Memory B cell (primary cell): Measurements from ENCODE around the gene CRISPLD2.
"Not testable (repeated sequence)": the region's sequence is repeated elsewhere in the genome, so short reads cannot be mapped to it uniquely, and the experiment has no call there.

Source experiments
- ATAC-seq: fragments of 150-1000 bp; cut with Tn5 transposase; 2 replicates; pipeline ENCODE4 v1.10.0; 2021; ENCODE audit warnings: low read depth, mild to moderate bottlenecking, moderate library complexity
- DNase-seq, 2 donors: peaks; one replicate each; pipeline ENCODE4 v3.0.0; 2022; ENCODE audit warnings: low spot score in 2 of 2
- H3K27ac Mint-ChIP-seq: one replicate; pipeline ENCODE4 v1.8.0; 2022; ENCODE audit warnings: mild to moderate bottlenecking, moderate library complexity, mixed read lengths
- H3K27me3 Mint-ChIP-seq: one replicate; pipeline ENCODE4 v1.8.0; 2022; ENCODE audit warnings: mixed read lengths
- H3K36me3 Mint-ChIP-seq: one replicate; pipeline ENCODE4 v1.8.0; 2022; ENCODE audit warnings: mild to moderate bottlenecking, mixed read lengths
- H3K4me1 Mint-ChIP-seq: one replicate; pipeline ENCODE4 v1.8.0; 2022; ENCODE audit warnings: mixed read lengths
- H3K4me3 Mint-ChIP-seq: one replicate; pipeline ENCODE4 v1.8.0; 2022; ENCODE audit warnings: mild to moderate bottlenecking, moderate library complexity, mixed read lengths
- H3K9me3 Mint-ChIP-seq: one replicate; pipeline ENCODE4 v1.8.0; 2022; ENCODE audit warnings: mixed read lengths

Gene CRISPLD2

DNA sequence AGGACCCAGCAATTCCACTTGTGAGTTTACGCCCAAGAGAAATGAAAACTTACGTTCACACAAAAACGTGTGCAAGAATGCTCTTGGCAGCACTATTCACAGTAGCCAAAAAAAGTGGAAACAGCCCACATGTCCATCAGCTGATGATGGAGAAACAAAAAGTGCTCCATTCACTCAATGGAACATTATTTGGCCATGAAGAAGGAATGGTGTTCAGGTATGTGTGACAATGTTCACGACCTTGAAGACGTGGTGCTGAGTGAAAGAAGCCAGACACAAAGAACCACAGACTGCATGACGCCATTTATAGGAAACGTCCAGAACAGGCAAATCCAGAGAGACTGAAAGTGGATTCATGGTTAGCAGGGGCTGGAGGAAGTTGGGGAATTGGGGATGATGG is 106.7 kb downstream of the CRISPLD2 start:
- H3K4me3 Mint-ChIP-seq: no peak overlapping the region
- no peaks in the 10 kb centered on the region for H3K4me1 Mint-ChIP-seq
- no peaks in the 10 kb centered on the region for H3K9me3 Mint-ChIP-seq
- peaks cover 4% of the 10 kb centered on the region for H3K27me3 Mint-ChIP-seq
- DNase-seq (no peak), ATAC-seq (no peak)
- no peaks in the 10 kb centered on the region for H3K36me3 Mint-ChIP-seq
- H3K27ac Mint-ChIP-seq: no peak overlapping the region

DNA sequence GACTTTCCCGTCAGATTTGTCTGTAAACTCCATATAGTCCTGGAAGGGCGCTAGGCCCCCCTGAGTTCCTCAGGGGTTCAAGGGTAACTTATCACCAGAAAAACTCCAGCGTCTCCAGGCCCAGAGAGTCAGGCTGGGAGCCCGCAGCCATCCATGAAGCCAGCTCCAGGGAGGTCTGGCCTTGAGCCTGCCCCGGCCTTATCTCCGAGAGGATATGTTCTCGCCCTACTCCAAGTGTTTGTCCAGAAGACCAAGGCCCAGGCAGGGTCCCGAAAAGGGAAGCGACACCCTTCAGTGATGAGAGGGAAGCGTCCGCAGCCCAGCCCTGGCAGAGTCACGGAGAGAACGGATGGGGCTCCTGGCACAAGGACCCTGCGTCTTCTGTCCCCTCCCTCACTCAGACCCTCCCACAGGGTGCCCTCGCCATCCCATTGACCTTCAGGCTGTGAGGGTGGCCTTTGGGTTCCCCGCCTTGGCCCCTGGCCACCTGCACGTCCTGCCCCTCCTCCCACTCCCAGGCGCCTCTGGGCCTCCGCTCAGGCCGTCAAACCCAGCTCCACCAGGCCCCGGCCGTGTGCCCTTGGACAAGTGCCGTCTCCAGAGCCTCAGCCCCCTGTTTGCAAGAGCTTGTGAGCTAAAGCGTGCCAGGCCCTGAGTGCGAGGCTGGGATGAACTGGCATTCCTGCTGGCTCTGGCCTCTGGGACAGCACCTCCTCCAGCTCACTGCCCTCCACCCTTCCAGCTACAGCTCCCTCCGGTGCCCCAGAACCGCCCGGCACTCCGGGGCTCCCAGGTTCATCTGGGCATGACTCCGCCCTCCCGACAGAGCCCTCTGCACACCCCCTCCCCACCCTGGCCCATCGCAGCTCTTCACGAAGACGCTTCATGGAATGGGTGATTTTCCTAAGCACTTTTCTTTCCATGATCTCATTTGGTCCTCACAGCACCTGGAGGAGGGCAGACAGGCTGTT is 108.1 kb downstream of the CRISPLD2 start:
- no peaks in the 10 kb centered on the region for H3K9me3 Mint-ChIP-seq
- no peaks in the 10 kb centered on the region for H3K36me3 Mint-ChIP-seq
- H3K4me1 Mint-ChIP-seq: no peaks in the 10 kb centered on the region
- no peak overlapping the region for H3K4me3 Mint-ChIP-seq
- H3K27ac Mint-ChIP-seq: no peak overlapping the region
- ATAC-seq: no peak
- peaks cover 4% of the 10 kb centered on the region for H3K27me3 Mint-ChIP-seq
- no peak for DNase-seq

- Mint-ChIP-seq H3K27me3 (peaks cover 2% of the 10 kb centered on the region), H3K4me1 (no peaks in the 10 kb centered on the region), H3K4me3 (no peak overlapping the region), H3K9me3 (no peaks in the 10 kb centered on the region), H3K36me3 (no peaks in the 10 kb centered on the region), H3K27ac (no peak overlapping the region)
- ATAC-seq: no peak
- no peak for DNase-seq
Observed at GRCh38 chr16:84928679-84929420, 109.1 kb downstream of the CRISPLD2 start.

DNA sequence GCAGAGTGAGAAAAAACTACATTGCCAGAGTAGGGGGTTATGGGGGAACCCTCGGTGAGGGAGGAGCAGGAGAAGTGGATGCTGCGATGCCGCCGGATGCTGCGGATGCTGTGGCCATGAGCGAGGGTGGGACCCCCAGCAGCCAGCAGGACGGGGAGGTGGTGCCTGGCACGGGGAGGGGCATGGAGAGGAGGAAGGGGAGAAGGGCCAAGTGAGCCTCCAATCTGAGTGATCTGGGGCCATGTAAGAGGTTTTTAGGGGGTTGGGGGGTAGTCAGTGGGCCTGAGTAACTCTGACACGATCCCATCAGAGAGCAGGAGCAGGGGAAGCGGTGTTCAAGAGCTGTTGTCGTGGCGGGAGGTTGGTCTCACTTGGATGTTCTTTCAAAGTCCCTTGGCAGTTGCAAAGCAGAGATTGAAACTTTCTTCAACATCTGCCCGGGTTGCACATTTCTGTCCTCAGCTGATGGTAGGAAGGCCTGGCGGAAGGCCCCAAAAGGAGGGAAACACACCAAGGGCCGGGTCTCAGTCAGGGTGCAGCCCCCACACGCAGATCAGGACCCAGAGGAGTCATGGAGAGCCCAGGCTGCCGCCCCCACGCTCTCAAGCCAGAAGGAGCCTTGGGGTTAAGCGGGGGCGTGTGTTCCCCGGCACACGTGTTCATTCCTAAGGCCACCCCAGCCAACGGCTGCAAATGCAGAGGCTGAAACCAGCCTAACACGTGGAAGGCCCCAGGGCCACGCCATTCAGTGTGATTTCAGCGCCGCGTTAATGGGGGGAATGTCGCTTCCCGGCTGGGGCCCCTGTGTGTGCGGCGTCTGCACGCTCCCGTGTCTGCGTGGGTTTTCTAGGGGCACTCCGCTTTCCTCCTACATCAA is 109.9 kb downstream of the CRISPLD2 start:
- H3K4me3 Mint-ChIP-seq: no peak overlapping the region

GRCh38 chr16:84930298-84931106 is 110.7 kb downstream of the CRISPLD2 start:
- Mint-ChIP-seq H3K9me3 (no peaks in the 10 kb centered on the region), H3K36me3 (no peaks in the 10 kb centered on the region), H3K27ac (no peak overlapping the region), H3K27me3 (no peaks in the 10 kb centered on the region), H3K4me3 (no peak overlapping the region), H3K4me1 (no peaks in the 10 kb centered on the region)
- ATAC-seq: no peak
- DNase-seq: no peak

More for the DNA sequence above, 109.9 kb downstream of the CRISPLD2 start:
- Mint-ChIP-seq H3K36me3 (no peaks in the 10 kb centered on the region), H3K27me3 (no peaks in the 10 kb centered on the region), H3K27ac (no peak overlapping the region), H3K9me3 (no peaks in the 10 kb centered on the region), H3K4me1 (no peaks in the 10 kb centered on the region)
- no peak for DNase-seq
- ATAC-seq: no peak

GRCh38 chr16:84931107-84931494 is 111.3 kb downstream of the CRISPLD2 start:
- H3K4me3 Mint-ChIP-seq: no peak overlapping the region
- no peaks in the 10 kb centered on the region for H3K4me1 Mint-ChIP-seq
- no peak for DNase-seq
- H3K9me3 Mint-ChIP-seq: no peaks in the 10 kb centered on the region
- no peaks in the 10 kb centered on the region for H3K36me3 Mint-ChIP-seq
- H3K27ac Mint-ChIP-seq: no peak overlapping the region
- H3K27me3 Mint-ChIP-seq: no peaks in the 10 kb centered on the region
- ATAC-seq: no peak

- Mint-ChIP-seq H3K4me1 (no peaks in the 10 kb centered on the region), H3K27me3 (no peaks in the 10 kb centered on the region), H3K9me3 (no peaks in the 10 kb centered on the region), H3K27ac (no peak overlapping the region), H3K4me3 (no peak overlapping the region), H3K36me3 (no peaks in the 10 kb centered on the region)
- DNase-seq (no peak), ATAC-seq (no peak)
Observed at GRCh38 chr16:84931506-84931905, 111.7 kb downstream of the CRISPLD2 start.

DNA sequence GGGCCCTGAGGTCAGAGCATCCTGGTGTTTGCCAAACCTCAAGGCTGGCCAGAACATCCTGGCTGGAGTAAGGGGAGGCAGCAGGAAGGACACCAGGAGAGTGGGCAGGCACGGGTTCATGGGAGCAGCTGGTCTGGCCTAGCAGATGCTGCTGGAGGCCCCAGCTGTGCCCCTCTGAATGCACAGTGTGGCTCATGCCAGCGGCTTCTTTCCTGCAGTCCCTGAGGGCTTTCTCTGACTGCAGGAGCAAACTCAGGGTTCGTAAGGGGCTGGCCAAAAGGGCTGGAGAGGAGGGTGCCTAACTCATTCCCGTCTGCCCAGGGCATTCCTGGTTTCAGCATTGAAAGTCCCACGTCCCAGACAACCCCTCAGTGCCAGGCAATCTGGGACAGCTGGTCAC is 112.9 kb downstream of the CRISPLD2 start:
- Mint-ChIP-seq H3K9me3 (no peaks in the 10 kb centered on the region), H3K4me1 (no peaks in the 10 kb centered on the region), H3K27ac (no peak overlapping the region), H3K4me3 (no peak overlapping the region), H3K27me3 (no peaks in the 10 kb centered on the region), H3K36me3 (no peaks in the 10 kb centered on the region)
- DNase-seq (no peak), ATAC-seq (no peak)

DNA sequence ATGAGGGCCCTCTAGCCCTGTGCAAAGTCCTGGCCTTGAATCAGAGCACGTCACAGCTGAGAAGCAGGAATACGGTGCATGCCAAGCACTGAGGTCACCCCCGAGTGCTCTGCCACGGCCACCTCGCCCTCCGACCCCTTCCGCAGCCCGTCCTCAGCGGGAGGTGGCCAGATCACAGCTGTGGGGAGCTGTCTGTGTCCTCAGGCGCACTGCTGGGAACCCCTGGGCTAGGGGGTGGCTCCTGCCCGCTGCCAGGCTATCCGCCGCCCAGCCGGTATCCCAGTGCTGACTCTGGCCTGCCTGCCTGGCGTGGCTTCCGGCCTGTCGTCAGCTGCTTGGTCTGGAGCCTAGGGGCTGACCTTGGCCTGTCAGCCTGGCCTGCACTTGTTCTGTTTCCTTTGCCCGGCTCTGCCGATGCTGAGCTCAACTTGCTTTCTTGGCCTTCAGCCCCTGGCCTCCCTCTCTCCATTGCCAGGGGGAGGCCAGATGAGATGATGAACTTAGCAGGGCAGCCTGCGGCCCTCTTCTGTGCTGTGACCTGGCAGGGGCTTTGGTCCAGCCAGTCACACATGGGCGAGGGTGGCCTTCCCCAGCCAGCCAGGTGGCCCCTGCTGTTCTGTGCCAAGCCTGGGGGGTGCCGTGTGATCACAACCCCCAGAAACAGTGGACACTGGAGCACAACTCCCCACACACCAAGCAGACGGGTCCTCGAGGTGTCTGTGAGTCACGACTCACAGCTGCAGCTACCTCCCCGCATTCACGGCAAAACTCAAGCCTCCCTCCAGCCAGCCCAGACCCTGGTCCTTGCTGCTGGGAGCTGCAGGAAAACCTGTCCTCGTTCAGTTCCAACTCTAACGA is 114.2 kb downstream of the CRISPLD2 start:
- no peaks in the 10 kb centered on the region for H3K36me3 Mint-ChIP-seq
- ATAC-seq (no peak), DNase-seq (no peak)
- no peaks in the 10 kb centered on the region for H3K9me3 Mint-ChIP-seq
- no peak overlapping the region for H3K4me3 Mint-ChIP-seq
- no peaks in the 10 kb centered on the region for H3K4me1 Mint-ChIP-seq
- no peak overlapping the region for H3K27ac Mint-ChIP-seq
- no peaks in the 10 kb centered on the region for H3K27me3 Mint-ChIP-seq

DNA sequence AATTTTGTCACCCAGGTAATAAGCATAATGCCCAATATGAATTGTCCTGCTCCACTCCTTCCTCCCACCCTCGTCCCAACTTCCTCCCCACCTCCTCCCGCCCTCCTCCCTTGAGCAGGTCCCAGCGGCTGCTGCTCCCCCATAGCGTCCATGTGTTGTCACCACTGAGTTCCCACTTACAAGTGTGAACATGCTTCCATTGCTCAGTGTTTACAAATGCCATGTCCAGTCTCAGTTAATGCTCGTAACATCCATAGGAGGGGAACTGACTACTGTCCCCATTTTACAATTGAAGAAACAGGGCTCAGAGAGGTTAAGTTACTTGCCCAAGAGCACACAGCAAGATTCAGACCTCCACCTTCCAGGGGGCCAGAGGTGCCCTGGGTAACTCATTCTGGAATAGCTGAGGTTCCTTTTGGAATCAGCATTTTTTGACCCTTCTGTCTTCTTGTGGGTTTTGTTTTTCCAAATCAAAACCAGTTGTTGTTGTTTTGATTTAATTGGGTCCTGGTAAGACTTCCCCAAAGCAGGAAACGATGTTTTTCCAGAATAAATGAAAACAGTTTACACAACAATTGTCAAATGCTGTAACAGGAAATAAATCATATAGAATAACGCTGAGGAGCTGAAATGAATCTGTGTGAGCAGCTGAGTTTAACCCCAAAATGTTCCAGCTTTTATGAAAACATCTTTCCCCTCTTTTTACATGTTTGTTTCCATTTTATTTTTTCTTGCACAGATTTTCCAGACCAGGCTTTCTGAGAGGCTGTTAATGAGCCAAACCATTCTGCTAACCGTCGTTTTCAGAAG is 117.6 kb downstream of the CRISPLD2 start:
- peaks cover 3% of the 10 kb centered on the region for H3K27me3 Mint-ChIP-seq
- H3K27ac Mint-ChIP-seq: no peak overlapping the region
- no peak overlapping the region for H3K4me3 Mint-ChIP-seq
- no peaks in the 10 kb centered on the region for H3K4me1 Mint-ChIP-seq
- no peaks in the 10 kb centered on the region for H3K9me3 Mint-ChIP-seq
- DNase-seq: no peak
- no peak for ATAC-seq
- no peaks in the 10 kb centered on the region for H3K36me3 Mint-ChIP-seq

DNA sequence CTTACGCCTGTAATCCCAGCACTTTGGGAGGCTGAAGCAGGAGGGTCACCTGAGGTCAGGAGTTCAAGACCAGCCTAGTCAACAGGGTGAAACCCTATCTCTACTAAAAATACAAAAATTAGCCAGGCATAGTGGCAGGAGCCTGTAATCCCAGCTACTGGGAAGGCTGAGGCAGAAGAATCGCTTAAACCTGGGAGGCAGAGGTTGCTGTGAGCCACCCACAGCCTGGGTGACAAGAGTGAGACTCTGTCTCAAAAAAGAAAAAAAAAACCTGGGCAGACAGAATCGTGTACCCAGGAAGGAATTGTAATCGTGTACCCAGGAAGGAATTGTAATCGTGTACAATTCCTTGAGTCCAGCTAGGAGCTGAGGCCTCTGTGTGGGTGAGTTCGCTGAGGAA is 118.8 kb downstream of the CRISPLD2 start:
- H3K9me3 Mint-ChIP-seq, DNase-seq, H3K27ac Mint-ChIP-seq, ATAC-seq, H3K27me3 Mint-ChIP-seq, H3K36me3 Mint-ChIP-seq, H3K4me3 Mint-ChIP-seq, H3K4me1 Mint-ChIP-seq: not testable (repeated sequence)
